ENCODE results near the gene LRP11.
"Not testable (repeated sequence)": the region's sequence is repeated elsewhere in the genome, so short reads cannot be mapped to it uniquely, and the experiment has no call there.

The LRP11 gene, protein sequence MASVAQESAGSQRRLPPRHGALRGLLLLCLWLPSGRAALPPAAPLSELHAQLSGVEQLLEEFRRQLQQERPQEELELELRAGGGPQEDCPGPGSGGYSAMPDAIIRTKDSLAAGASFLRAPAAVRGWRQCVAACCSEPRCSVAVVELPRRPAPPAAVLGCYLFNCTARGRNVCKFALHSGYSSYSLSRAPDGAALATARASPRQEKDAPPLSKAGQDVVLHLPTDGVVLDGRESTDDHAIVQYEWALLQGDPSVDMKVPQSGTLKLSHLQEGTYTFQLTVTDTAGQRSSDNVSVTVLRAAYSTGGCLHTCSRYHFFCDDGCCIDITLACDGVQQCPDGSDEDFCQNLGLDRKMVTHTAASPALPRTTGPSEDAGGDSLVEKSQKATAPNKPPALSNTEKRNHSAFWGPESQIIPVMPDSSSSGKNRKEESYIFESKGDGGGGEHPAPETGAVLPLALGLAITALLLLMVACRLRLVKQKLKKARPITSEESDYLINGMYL

DNA sequence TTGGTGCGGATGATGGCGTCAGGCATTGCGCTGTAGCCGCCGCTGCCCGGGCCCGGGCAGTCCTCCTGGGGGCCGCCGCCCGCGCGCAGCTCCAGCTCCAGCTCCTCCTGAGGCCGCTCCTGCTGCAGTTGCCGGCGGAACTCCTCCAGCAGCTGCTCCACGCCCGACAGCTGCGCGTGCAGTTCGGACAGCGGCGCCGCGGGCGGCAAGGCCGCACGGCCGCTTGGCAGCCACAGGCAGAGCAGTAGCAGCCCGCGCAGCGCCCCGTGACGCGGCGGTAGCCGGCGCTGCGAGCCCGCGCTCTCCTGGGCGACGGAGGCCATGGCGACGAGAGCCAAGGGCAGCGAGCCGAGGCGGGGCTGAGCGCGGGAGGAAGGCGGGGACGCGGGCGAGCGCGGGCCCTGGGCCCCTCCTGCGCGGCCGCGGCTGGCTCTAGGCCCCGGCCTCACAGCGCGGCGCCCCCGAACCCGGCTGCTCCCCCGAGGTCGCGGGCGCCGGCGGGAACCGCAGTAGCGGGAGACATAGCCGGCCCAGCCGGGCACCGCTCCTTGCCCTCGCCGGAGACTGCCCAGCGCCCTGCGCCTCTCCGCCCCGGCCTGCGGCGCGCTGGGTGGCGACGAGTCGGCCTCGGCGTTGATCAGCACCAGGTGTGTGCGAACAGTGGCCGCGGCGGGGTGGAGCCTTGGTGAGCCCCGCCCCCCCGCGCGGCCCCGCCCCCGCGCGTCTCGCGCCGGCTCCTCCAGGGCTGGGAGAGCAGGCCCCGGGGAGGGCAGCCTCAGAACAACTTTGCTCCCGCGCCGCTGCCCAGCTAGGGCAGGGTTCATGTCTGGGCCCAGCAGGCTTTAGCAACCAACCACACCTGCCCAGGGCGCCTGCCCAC lies at the start of gene LRP11:
Gene LRP11 (minus strand): TSS at position 662 of the 880 bp plus-strand sequence. CDS start 339 bp downstream, at position 323.
- no peak for DNase-seq

DNA sequence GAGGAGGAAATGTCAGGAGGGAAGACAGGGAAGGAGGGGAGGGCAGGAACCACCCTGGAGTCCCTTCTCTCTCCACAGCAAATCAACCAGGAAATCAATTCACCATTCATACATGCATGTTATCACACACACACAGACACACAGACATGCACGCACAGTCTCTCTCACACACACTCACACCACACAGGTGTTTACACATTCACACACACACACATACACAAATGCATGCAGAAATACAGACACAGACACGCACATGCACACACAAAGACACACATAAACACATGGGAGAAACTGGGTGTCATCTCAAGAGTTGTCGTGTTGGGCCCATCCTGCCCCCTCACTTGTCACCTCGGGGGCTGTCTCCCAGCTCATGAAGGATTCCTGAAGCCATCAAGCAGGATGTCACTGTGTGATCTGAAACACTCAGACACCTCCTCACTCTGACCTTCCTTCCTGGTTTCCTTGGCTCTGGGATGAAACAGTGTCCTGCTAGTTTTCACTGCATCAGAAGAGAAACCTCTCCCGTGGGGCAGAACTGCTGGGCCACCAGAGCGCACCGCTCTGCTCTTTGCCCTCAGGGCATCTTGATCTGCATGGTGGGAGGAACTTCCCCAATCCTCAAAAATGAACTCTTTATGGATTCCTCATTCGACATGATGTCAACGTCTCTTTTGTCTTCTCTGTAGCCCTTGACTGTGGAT lies 49.5 kb upstream of the LRP11 start:
- no peak for DNase-seq

DNA sequence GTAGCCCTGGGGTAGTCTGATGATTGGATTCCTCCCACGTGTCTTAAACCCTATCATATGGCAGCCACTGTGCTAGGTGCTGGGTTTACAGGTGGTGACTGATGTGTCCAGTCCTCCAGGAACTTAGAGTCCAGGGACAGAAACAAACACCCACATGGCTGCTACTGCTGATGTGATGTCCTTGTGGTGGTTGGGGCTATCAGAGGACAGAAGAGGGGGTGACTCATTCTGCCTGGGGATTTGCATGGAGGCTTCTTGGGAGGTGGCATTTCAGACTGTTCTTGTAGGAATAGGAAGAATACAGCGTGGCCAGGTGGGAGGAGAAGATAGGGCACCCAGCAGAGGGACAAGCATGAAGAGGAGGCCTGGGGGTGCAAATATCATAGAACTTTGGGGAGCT lies 48.9 kb upstream of the LRP11 start:
- DNase-seq, result no peak

DNA sequence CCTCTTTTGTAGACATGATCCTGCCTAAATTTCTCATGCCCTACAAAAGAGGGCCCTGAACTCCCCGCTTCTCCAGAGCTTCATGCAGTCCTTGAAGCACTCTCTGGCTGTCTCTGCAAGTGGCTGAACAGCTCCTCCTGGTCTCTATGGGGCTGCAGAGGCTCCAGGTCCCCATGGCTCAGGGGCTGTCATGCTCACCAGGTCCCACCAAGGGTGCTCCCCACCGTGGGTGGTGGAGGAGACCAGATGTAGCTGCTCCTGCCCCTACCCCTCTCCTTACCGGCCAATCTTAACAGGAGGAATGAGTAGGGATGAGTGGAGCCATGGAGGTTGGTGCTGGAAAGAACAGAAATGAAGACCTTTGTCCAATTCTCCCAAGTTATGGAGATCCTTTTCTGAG lies 48.5 kb upstream of the LRP11 start:
- not testable (repeated sequence) for DNase-seq

DNA sequence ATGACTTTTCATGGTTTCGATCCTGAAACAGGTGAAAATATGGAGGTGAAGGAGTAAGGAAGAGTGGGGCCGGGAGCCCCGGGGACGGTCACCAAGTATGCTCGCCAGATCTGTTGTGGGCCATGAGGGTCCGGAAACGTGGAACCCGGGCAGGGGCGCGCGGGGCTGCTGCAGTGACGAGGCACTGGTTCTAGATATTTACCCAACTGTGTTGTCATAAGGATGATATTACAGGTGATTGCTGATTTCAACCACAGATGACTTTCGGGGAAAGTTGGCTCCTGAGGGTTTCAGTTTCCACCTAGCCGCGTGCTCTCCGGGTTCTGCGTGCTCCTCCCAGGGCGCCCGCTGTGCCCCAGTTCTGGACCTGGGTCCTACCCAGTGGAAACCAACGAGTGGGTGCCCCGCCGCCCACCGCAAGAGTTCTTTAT lies 46.6 kb upstream of the LRP11 start:
- DNase-seq, result no peak

DNA sequence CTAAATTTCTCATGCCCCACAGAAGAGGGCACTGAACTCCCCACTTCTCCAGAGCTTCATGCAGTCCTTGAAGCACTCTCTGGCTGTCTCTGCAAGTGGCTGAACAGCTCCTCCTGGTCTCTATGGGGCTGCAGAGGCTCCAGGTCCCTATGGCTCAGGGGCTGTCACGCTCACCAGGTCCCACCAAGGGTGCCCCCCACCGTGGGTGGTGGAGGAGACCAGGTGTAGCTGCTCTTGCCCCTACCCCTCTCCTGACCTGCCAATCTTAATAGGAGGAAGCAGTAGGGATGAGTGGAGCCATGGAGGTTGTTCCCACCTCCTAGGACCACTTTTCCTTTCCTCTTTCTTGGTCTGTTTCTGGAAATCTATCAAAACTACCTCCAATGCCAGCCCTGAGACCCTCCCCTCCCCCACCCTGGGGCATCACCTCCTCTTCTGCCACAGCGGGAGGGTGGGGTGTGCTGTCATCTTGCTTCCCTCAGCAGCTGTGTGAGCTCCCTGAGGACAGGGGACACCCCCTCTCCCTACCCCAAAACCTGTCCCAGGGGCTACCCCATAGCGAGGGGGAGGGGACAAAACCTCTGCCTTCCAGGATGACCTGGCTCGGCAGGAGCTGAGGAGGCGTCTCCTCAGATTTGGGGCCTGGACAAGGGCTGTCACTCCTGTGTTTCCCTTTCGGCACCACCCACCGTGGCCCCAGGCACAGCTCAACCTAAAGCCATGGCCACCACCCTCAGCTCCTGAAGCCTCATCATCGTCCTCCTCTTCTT lies 45.7 kb upstream of the LRP11 start:
- DNase-seq, result no peak

DNA sequence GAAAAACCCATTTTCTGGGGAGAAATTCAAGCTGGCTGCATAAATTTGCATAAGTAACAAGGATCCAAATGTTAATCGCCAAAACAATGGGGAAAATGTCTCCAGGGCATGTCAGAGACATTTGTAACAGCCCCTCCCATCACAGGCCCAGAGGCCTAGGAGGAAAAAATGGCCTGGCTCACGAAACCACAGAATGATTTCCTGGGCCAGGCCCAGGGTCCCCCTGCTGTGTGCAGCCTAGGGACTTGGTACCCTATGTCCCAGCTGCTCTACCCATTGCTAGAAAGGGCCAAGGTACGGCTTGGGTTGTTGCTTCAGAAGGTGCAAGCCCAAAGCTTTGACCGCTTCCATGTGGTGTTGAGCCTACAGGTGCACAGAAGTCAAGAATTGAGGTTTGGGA lies 44.3 kb upstream of the LRP11 start:
- not testable (repeated sequence) for DNase-seq

DNA sequence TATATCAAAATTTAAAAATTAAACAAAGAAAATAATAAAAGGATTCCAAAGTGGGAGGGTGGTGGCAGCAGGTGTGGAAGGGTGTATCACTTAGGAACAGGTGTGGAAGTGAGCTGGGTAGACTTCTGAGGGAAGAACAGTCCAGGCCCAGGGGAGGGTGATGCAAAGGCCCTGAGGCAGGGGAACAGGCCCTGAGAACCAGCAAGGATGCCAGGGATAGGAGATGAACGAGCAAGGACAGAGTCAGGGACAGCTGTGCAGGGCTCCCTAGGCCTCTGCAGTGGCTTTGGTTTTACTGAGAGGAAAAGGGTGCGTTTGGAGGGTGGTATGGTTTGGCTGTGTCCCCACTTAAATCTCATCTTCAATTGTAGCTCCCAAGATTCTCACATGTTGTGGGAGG lies 43.2 kb upstream of the LRP11 start:
- DNase-seq, result no peak

DNA sequence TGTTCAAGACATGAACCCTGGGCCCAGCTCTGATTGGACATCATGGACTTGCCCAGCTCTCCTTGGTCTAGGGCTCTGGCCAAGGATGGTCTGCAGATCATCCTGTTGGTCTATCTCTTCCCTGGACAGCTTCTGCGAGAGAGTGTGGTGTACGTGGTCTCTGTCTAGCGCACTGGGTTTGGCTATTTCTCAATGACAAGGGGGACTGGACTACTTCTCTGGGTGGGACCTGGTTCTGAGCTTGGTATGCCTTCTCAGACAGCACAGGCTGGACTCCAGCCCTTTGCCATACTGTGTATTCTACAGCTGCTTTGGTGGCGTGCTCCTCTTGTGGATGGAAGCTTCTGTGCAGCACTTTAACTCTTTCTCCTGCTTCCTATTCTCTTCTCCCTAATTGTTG lies 42.2 kb upstream of the LRP11 start:
- DNase-seq, result no peak

DNA sequence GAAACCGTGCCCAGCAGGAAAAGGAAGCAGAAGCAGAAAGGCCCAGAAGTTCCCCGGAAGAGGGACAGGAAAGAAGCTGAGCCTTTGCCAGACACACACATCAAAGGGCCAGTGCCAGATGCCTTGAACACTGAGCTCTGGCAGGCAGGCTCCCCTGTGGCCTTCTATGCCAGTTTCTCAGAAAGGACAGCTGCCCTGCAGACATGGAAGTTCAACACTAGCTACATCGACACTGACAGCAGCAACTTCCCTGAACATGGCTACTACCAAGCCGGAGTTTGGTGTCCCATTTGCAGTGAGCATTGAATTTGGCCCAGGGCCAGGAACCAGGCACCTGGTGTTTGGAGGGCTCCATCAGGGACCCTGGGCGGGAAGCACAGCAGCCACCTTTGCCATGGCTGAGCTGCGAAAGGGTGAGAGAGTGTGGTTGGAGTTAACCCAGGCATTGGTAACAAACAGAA lies 41.8 kb upstream of the LRP11 start:
- no peak for DNase-seq

DNA sequence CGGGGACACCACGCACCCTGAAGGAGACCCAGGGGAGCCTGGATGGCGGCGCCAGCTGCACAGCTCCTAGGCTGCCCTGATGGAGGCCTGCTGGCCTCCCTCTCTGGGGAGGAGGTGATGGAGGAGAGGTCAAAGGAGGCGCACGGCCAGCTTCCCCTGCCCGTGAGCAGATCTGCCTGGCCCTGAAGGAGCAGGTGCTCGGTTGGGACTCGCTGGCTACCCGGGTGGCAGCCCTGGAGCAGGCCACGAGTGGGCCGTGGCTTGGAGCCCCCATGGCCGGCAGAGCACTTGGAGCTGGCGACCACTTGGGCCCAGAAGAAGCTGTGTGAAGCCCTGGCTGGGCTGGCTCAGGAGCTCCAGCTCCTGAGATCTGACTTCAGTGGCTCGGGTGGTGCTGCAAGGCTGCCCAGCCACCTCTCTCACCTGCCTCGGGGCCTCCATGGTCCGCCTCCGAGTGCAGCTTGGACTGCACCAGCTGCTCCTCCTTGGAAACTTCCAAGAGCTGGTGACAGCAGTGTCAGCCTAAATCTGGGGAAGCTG lies 41.3 kb upstream of the LRP11 start:
- DNase-seq, result no peak

DNA sequence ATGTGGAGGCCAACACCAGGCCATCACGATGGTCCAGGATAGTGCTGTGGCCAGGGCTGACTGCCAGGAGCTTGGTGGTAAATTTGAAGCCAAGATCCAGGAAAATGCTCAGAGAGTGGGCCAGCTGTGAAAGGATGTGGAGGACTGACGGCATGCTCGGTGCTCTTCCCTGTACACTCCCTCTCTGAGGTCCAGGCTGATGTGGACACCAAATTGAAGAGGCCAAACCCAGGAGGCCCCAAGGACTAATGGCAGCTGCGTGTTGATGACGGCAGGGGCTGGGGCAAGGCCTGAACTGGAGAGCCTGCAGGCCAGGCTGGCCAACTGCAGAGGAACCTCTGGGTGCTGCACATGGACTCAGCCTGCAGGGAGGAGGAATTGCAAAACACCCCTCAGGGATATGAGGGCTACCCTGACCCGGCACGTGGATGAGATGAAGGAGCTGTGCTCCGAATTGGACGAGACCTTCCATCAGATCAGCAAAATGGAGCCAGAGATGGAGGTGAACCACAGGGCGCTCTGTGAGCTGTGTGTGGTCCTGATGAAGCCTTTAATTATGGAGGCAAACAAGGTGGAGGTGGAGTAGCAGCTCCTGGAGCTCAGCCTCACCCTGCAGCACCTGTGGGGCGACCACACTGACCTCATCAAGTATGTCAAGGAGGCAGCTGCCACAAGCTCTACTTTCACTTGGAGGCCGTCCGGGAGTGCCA lies 40.7 kb upstream of the LRP11 start:
- DNase-seq, result no peak

DNA sequence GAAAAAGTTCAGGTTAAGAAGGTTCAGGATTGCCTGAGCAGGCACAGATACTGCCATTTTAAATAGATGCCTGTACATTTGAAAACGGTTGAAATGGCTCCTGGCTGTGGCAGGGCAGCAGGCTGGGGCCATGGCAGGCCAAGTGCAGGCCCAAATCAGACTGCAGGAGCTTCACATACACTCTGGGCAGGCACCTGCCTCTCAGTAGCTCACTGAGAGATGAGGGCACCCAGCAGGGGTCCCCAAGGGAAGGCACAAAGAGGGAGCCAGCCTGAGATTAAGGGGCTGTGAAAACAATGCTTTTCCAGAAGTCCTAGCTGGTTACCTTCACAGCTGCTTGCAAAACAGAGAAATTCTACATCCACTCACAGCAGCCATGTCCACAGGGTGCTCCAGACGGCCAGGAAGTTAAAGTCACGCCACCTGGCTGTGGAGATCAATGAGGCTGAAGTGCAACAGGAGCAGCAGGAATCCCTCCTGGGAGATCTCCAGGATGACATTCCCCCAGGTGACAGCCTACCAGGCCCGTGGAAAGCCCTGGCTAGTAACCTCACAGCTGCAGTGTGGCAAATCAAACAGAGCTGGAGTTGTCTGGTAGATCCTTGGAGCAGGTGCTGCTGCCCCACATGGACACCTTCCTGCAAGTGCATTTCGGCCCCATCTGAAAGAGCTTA lies 39.9 kb upstream of the LRP11 start:
- DNase-seq, result no peak

DNA sequence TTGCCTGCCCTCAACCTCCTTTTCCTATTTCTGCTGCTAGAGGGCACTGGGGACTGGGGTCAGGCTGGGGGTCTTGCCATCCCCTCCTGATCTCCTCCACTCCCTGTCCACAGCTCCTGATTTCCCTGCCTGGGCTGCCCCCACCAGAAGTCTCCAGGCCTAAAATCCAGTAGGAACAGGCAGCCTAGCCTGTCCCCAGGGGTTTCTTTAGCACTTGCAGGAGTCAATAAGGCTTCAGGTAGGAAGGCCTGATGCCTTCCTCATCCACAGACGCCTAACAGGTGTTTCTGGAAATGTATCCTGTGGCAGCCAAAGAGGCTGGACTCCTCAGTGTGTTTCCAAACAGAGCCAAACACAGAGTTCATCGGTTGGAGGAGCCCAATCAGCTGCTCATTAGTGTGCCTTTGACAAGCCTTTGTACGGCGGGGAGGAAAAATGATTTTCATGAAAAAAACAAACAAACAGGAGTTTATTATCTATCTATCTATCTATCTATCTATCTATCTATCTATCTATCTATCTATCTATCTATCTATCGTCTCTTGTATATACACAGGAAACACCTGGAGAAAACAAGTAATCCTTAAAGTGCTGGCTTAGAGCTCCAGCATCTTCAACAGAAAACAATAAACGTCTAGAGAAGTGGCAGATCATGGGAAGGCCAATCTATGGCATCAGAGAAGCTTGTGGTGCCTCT lies 37.4 kb upstream of the LRP11 start:
- no peak for DNase-seq

DNA sequence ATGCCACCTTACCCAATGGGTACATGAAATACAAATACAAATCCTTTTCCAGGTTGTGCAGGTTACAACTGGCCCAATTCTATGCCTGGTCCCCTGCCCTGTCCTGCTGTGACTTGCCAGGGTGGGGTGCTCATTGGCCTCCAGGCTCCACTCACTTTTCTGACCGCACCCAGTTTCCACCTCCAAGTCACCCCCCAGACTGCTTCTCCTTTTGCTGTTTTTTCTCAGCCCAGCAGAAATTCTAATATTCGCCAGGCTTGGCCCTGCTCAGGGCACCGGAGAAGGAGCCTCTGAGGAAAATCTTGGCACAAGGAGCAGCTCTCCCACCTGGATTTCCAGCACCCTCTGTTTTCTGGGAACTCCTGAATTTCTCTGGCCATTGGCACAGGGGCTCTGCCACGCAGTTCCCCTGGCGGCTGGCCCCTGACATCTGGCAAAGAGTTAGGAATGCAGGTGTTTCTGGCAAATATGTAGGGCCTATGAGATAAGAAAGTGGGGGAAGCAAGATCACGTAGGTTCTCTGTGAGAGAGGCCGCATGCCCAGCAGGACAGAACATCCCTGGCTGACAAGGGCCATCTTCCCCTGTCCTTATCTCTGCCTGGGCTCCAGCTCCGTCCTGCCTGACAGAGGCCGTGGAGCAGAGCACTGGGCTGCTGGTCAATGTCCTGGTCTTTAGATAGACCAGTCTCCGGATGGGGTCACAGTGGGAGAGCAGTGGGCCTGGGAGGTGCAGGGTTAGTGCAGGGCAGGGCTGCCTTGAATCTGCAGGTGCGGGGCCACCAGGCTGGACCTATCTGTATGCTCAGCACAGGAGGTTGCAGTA lies 36.7 kb upstream of the LRP11 start:
- DNase-seq, result no peak

DNA sequence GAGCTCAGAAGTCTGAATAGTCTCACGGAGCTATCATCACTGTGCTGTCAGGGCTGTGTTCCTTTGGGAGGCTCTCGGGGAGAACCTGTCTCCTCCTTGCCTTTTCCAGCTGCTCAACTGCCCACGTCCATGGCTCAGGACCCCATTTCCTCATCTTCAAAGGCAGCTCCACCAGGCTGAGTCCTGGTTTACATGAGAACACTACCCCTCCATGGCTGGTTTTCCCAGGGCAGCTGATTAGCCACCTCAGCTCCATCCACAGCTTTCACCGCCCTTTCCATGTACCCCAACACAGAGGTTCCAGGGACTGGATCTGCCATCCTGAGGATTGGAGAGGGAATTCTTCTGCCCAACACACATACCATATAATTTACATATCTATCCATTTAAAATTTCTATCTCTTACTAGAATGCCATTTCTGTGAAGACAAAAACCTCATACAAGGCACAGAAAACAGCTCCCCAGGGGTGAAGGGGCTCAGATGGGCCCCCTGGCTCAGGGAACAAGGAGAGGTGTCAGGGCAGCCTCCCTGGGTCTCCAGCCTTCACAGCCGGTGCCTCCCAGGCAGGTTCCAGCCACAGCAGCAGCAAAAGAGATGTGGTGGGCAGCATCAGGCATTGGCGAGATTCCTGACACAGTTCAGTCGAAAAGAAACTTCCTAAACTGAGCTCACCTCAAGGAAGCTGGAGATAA lies 35.9 kb upstream of the LRP11 start:
- no peak for DNase-seq

DNA sequence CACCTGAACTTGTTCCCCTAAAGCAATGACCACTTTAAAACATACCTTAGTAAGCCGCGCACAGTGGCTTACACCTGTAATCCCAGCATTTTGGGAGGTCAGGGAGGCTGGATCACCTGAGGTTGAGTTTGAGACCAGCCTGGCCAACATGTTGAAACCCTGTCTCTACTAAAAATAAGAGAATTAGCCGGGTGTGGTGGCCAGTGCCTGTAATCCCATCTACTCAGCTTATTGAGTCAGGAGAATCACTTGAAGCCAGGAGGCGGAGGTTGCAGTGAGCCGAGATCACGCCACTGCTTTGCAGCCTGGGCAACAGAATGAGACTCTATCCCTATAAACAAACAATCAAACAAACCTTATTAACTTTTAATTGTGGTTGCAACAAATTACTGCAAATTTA lies 35.3 kb upstream of the LRP11 start:
- DNase-seq, result no peak

DNA sequence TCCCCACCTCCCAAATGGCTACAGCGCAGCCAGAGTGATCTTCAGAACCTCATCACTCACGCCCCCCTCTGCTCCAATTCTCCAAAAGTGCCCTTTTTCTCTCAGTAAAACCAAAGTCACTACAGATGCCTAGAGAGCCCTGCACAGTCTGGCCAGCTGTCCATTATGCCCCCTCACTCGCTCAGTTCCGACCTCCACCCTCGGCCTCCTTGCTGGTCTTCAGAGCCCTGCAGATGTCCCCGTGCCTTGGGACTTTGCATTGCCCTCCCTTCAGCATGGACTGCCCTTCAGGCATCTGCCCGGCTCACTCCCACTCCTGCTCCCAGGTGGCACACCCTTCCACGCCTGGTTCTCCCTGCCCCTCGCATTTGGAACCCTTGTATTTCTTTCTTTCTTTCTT lies 34.8 kb upstream of the LRP11 start:
- no peak for DNase-seq
